Fibroblast of skin of scalp (primary cell): ENCODE data around the gene CRACR2A.

ENCODE experiments used
- DNase-seq: peaks from one replicate; pipeline ENCODE4 v3.0.0-alpha.2; 2013

CRACR2A gene

DNA sequence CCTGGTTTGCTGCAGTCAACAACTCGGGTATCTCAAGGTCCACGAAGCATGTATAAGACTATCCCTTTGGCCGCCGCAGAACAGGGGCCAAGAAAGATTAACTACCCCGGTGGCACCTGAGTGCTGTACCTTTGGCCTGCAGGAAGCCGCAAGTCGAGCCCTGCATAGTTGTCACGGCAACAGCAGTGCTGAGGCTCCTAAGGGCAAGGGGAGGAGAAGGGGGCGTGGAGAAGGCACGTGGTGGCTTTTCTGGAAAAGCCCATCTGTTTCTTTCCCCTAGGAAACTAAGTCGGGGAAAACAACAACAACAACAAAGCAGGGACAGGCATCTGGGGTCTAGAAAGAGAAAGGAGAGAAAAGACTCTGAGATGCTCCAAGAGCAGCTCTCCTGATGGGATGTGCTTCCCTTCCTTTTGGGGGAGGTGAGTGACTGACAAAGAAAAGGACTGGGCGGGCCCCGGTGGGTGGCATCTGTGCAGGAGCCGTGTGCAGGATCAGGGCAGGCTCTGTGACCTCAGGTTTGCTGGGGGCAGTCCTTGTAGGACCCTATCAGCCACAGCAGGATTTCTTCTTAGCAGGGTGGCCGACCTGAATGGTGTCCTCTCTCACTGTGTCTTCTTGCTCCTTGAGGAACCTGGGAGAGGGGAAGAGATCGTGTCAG, 138.0 kb downstream of the CRACR2A start:
- no peak for DNase-seq

DNA sequence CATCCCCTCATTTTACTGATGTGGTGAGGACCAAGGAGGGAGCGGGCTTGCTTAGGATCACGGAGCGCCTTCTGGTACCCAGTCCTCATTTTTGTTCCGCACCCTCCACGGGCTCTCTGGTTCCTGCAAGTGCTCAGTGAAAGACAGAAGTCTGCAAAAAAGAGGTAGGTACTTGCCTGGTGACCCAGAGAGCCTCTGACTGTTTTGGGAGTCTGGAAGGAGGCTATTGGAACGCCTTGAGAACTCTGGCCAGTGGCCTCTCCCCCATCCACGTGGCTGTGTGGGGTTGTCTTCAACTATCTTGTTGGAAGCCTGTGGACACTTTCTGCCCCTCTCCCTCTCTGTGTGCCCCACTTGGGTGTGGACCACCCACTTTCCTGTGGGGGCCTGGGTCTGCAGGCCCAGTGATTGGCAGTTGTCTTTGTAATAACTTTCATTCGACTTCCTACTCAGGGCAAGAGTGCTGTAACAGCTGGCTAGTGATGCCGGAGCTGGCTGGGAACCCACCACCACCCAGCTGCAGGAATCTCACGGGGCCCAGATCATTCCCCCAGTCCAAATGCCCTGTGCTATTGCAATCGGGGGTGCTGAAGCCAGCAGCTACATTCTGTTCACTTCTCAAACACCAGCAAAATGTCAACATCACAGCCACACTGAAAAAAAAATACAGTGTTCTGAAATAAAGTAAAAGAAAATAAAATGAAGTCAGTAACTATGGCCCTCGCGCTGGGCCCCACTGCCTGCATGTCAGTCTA, 139.1 kb downstream of the CRACR2A start:
- no peak for DNase-seq

DNA sequence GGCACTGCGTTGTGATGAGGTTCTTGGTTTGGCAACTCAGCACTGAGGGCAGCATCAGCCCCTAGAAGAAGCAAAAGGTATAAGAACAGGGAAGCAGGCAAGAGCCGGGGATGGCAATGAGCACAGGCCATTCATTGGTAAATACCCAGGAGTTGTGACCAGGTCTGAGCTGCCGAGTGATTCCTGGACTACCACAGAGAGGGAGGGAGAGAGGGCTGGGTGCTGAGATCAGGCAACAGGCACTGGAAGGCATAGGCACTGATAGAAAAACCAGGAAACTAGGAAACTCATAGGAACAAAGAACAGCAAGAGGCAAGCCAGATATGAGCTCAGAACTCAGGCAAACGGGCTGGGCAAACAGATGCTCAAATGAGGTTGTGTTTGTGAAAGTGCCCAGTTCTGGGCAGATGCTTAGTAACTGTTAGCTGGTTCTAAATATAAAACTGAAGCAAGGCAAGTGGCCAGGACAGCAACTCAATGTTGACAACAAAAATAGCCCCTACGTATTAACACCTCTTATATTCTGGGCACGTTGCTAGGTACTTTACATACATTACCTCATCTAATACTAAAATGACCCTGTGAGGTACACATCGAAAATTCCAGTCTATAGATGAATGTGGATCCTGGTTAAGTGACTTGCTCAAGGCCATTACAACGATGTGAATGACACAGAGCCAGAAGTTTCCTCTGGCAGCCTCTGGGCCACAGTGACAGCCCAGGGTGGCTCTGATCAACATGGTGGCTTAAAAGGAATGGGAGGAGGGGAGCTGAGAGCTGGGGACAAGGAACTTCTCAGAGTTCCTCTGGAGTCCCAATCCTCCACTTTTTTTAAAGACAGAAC, 140.8 kb downstream of the CRACR2A start:
- DNase-seq = no peak

DNA sequence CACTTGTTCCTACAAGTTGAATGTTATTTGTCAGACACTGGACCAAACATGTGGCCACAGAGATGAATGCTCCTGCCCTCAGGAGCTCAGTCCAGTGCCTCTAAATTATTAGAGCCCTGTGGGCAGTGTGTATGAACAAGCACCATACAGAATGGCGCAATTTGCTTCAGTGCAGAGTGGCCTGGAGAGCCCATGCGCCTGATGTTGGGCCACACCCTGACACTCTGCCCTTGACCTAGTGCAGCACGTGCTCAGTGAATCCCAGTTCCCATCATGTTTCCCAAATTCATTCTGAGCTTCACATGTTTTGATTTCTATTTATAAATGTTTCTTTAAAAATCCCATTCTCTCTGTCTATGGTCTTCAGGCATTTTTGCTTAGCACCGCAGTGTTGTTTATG, 145.1 kb downstream of the CRACR2A start:
- DNase-seq = no peak

DNA sequence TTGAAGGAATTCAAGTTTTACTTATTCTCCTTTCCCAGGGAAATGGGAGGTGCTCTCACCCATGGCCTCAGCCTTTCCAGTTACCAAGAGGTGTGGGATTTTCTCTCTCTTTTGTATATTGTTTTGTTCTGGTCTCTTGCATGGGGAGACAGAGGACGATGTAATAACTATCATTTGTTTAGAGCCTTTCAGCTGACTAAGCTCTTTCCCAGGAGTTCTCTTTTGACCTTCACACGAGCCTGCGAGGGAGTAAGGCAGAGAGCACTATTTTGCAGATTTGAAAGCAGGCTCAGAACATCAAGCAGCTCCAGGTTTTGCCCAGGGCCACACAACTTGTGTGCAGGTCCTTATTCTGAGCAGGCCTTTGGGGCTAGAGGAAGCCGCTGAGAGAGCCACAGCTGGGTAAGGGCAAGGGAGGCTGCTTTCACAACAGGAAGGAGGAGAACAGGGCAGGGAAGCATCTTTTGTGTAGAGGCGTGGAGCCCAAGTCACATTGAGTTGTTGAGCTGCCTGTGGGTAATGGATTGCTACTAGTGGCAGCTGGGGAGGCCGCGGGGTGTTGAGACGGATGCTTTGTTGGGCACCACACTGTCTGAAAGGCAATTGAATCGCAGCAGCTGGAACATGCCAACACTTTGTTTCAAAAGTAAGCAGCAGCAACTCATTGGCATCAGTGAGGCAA, 145.7 kb downstream of the CRACR2A start:
- DNase-seq = no peak

DNA sequence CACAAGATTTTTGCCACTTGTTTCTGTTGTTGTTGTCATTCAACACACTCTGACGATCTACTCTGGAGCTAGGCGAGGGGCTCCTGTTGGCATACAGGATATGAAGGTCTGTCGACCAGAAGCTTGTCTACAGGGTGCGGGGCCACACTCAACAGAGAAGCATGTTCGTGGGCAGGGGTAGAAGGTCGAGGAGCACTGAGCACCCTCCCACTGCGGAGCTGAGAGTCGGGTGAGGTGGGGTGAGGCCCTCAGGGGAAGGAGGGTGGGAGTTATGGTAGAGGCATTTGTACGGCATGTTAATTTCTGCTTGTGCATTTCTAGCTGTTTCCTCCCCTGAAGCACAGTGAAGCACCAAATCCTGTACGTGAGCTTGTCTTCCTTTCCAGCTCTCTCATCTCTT, 146.8 kb downstream of the CRACR2A start:
- no peak for DNase-seq

DNA sequence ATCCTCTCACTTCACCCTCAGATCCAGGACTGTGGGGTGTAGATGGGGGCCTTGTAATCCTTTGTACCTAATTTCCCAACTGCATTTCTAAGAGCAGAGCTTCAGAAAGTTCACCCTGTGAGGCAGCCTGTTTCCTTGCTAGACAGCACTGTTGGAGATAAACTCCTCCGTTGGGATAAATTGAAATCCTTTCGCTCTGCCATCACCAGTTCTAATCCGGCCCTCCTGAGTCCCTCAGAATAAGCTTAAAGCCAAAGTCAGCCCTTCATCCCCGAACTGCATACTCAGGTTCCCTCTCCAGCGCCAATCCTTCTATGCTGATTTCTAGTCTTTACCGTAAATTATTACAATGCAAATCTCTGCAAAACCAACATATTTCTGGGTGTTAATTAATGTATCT, 147.2 kb downstream of the CRACR2A start:
- DNase-seq = no peak

DNA sequence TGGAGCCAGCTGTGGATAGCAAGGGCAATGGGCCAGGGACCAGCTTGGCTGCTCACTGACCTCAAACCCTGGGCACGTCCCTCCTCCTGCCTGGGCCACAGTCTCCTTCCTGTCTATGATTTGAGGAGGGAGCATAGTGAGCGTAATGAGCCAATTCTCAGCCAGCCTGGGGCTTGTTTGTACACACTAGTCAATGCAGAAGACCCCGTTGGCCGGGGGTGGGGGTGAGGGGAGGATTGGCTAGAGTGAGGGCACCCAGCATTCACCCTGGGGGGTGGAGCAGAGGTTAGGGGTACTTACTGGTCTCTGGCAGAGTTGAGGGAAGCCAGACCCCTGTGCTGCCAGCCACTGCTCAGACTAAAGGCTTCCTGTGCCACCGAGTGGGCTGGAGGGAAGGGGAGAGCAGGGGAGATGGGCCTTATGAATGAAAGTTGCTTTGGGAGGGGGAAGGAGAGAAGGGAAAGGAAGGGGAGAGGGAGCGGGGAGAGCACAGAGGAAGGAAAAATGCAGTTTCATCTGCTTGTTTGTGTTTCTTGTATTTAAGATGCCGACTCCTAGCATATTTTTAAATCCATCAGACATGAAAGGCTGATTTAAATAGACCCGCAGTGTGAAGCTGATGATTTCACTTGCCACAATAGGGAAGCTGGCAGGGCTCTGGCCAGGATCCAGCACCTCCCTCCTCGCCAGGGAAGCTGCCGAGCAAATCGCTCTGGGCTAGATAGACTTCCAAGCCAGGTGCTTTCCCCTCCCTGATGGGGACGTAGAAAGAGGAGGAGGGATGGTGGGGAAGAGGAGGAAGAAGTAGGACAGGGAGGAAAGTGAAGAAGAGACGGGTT, 147.9 kb downstream of the CRACR2A start:
- peak; percentile 11 for DNase-seq

DNA sequence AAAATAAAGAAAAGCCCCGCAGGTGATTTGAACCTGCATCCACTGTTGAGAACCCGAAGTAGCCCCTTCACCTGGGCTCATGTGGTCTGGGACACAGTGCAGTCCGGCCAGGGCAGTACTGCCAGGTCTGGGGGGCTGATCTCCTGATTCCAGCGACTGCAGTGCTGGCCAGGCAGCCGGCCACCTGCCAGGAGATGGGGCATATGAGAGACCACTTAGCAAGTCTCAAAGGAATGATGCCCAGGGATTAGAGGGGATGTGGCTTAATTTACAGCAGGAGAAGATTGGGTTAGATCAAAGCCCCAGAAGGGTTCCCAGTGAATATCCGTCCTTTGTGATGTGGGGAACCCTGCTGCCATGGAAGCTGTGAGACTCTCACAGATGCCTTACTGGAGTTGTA, 148.6 kb downstream of the CRACR2A start:
- no peak for DNase-seq

DNA sequence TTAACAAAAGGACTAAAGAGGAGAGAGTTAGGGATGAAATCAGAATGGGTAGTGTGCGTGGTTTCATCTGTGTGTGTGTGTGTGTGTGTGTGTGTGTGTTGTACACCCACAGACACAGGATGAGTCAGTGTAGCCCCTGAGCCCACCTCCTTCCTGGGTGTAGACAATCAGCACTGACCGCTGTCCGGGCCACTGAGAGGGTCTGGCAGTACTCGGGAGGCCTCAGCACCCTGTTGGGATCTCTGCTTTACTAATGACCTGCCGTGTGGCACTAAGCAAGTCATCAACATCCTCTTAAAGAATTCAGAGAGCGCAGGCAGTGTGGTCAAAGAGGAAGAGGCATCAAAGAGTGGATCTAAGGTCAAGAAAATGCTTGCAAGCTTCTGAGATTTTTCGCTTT, 149.3 kb downstream of the CRACR2A start:
- DNase-seq = no peak

DNA sequence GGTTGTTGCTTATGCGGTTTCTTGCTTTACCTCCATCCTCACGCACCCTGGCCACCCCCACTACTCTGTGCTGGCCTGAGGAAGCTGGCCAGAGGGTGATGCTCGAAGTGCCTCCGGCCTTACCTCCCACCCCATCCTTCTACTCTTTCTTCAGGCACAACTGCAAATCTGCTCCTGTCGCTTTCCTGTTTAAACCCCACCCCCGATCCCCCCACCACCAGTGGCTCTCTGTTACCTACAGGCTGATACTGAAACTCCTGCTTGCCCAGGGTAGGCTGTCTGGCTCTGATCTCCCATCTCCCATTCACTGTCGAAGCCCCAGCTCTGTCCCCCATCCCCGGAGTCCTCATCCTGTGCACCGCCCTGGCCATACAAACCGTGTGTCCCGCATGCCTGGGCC, 150.4 kb downstream of the CRACR2A start:
- no peak for DNase-seq

DNA sequence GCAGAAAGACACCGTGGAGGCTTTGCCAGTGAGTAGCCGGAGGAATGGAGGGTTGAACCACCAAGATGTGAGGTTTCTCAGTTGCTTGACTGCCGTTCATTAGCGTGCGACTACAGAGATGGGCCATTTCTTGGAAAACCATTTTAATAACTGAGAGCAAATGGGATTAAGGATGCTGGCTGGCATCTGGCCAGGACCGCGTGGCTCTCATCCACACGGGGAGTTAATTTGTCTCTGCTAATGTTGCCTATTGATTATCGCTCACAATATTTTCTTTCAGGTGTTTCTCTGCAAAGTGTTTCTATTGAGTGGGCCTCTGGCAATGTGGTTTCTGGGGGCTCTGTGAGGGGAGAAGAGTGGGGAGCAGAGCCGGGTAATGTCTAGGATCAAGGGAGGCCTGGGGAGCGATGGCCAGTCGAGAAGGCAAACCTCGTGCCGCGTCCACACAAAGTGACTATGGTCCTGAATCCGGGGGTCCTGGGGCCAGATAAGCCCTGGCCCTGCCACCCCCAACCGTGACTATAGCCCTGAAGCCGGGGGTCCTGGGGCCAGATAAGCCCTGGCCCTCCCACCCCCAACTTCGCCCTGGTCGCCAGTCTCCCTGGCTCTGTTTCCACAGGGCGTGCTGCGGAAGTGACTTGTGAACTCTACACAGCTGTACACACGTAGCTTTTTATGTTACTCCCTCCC, 151.3 kb downstream of the CRACR2A start:
- no peak for DNase-seq

DNA sequence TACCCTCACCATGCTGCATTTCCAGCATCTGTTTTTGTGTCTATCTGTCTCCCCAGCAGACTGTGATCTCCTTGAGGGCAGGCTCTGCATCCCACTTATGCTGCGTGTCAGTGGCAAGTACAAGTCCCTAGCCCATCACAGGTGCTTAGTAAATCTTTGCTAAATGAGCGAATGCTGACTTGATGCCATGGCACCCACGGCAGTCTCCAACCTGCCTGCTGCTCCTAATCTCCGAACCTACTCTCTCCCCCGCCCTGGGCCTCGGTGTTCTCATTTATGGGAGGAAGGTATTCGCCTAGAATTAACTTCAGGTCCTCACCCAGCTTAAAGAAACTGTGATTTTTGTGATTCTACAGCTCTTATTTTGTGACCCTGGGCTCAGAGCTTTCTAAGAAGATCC, 152.0 kb downstream of the CRACR2A start:
- no peak for DNase-seq

DNA sequence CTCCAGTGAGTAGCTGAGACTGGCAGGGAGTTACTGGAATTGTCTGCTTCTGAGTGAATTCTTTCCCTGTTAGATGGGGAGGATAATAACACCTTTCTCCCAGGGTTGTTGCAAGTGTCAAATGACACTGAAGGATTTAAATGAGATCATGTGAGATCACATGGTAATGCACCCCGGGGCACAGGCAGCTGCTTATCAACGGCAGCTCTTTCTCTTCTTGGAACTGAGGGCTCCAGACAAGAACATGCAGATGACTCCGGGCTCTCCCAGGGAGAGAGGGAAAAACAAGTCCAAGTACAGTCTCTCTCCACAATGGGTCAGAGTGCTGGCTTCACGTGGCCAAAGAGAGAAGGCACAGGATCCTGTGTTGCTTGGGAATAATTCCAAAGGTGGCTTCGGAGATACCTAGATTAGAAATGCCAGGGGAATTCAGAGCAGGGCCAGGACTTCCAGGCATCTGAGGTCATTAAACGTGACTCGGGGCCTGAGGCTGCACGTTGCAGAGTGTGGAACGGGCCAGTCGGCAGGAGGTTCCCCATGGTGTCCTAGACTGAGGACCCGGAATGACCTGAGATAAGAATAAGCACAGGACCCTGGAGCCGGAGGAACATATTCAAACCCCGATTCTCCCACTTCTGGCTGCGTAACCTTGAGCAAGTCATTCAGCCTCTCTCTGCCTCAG, 152.7 kb downstream of the CRACR2A start:
- DNase-seq = no peak

DNA sequence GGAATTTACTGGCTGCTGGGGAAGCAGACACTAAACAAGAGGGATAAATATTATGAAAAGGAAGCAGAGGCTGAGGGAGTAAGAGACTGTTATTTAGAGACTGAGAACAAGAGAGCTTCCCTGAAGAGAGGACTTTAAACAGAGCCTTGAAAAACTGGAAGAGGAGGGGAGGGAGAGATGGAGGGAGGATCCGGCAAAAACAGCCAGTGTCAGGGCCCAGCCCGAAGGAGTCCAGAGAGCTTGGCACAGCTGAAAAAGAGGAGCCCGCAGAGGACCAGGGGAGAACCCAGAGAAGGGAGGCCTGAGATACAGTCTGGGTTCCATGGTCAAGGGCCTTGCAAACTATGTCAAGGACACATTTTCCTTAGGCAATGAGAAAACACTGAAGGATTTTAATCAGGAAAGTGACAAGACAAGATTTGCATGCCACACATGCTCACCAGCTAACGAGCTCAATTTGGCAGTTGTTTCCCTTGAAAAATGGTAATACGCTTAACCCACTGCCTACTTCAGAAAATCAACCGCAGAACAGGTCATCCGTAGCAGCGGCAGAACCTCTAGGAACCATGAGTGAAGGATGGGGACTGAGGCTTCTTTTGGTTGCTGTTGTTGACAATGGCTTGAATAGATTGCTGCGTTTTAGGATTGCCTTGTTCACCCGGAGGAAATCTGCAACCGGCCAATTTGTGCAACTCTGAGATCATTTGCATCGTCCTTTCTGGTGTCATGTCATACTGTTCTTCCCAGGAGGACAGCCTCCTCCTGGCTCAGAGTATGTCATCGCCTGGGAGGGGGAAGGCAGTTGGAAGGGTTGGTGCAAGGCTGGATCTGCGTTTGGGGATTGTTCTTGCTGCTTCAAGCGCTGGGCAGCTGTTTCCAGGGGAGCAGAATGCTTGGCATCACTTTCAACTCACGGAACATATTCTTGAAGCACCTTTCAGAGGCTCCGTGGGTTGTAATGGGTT, 153.7 kb downstream of the CRACR2A start:
- DNase-seq = no peak

DNA sequence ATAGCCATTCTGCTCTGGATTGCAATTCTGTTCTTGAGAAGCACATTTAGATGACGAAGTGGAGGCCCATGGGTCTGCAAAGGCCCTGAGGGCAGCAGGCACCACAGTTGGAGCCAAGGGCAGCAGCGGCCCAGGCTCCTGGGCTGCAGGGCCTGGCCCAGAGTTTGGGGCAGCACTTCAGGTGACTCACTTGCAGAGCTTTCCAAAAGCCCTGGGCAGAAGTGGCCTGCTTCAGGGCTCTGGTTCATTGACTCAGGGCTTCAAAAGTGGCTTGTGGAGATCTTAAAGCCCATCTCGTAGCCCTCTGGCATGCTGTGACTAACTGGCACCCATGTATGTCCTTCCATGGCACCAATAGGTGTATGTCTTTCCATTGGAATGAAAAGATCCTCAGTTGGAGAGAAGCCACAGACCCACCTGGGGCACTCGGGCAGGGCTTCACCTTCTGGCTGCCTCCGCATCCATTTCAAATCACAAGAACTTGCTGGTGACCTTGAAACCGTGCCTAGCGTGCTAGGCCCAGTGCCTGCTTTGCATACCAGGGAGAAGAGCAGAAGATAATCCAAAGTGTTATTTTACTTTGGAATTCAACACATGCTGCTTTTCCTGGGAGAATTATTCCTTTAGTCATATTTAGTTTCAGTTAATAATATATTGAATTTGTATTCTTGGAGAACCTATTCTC, 155.2 kb downstream of the CRACR2A start:
- DNase-seq = no peak

DNA sequence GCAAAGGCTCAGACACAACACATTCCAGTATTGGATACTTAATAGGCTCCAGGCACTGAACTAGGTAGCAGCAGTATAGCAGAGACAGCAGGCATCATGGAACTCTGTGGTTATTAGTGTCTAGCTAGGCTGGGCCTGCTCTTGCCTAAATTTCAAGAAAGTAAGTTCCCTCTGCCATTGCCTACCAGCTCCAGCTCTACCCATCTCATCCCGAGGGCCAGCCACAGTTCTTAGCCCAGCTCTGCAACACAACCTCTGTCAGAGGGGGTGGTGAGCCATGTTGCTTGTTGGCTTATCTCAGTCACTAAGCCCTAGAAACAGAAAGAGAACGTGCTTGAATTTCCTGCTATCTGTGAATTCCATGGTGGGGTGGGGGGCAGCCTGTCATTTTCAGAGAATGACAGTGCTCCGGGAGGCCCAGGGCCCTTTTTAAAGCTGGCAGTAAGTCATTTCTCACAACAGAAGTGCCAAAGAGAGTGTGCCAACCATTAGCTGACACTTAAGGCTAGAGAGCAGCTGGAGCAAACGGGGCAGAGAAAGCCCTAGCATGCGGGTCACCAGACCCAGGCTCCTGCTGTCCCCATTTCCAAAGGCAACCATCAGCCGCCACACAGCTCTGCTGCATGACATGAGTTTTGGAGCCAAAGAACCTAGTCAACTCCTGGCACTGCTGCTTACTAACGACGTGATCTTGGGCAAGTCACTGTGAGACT, 156.1 kb downstream of the CRACR2A start:
- no peak for DNase-seq

DNA sequence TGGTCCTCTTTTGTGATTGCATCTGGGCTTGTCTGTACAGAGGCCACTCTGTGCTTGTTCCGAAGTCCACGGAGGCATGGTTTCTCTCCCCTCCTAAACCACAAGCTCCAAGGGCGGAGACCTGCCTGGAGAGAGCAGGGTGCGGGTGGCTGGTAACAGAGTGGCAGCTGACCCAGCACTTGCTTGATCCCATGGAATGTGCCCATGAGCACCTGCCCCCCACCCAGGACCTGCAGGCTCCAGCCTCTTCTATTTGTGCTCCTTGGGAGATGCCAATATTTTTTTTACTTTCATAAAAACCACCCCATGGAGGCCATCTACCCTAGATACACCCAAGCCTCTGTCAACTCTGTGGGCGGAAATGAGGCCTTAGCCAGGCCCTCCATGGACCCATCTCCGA, 157.2 kb downstream of the CRACR2A start:
- DNase-seq = no peak
